ENCODE measurements around the gene LPO. TPM values are rescaled to one million over a fixed set of nuclear protein-coding genes. Genes with fewer than 3 reads are reported as not detected.

LPO gene
- total and polyA plus RNA-seq, 2 donors (not counting 3 experiments of a cell fraction or from before 2014, with no cell fraction given) = not detected

DNA sequence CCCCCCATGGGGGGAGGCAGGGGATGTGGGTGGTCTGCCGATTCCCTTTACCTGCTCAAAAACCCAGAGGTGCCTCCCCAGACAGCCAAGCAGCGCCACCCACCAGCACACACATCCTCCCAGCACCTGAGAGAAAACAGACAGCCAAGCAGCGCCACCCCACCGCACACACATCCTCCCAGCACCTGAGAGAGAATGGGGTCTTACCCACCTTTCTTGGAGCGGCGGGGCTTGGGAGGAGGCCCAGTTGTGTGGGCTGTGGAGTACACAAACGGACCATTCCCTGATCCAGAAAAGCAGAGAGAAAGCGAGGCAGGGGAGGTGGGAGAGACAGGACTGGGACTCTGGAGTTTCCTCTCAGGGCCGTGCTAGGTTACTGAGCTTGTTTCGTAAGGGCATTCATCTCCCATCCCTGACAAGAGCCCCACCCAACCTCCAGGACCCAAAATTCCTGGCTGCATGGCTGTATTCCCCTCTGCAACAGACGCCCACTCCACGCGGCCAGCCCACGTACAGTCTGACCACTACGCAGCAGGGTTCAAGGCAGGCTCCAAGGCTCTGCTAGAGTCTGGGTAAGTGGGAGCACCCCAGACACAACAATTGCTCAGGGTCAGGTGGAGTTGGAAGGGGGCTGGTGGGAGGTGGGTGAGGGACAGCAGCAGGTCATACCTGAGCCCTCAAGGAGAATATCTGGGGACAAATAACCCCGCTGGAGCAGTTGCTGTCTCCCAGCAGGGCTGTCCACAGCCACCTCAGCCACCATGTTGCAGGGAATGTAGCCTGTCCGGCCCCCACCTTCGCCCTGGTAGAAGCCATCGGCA is 68.0 kb downstream of the LPO start:
- POLR2A ChIA-PET = no interaction called here
- Histone ChIP-seq H3K4me3 (replicated peaks in 1 of 3; ENCODE audit: insufficient read depth in 1 of 3, low read depth in 1 of 3, low read length in 3 of 3) (no peak overlapping the region), H3K9me3 (replicated peaks; ENCODE audit: control insufficient read depth, insufficient read depth, low read length) (no peaks in the 10 kb centered on the region), H3K27ac (ENCODE audit: insufficient read depth, low read depth, low read length) (no peak overlapping the region), H3K9ac (replicated peaks; ENCODE audit: extremely low read depth, insufficient read depth, low read length) (no peak overlapping the region), H3K4me2 (ENCODE audit: insufficient read depth, low read length) (no peak overlapping the region), H2AFZ (ENCODE audit: low read depth, low read length) (no peak overlapping the region), H3K79me2 (ENCODE audit: control insufficient read depth, insufficient read depth, low read length) (no peaks in the 10 kb centered on the region), H4K20me1 (replicated peaks; ENCODE audit: control insufficient read depth, extremely low read depth, insufficient read depth, low read length) (no peaks in the 10 kb centered on the region), H3K27me3 (ENCODE audit: control insufficient read depth in 2 of 2, insufficient read depth in 2 of 2, low read length in 2 of 2) (no peaks in the 10 kb centered on the region), H3K36me3 (ENCODE audit: control insufficient read depth in 2 of 2, extremely low read depth in 1 of 2, insufficient read depth in 2 of 2, low read length in 2 of 2) (no peaks in the 10 kb centered on the region), H3K4me1 (ENCODE audit: control insufficient read depth, extremely low read depth, insufficient read depth, low read length) (no peaks in the 10 kb centered on the region), H3K9me1 (replicated peaks; ENCODE audit: control insufficient read depth, extremely low read depth, insufficient read depth, low read length) (no peaks in the 10 kb centered on the region)
- BruUV-seq (replicated peaks) = no TSS peak
- CTCF ChIA-PET = interaction anchor here (2.6 kb wide), 1 partner anchor 111 kb away, joined by 30 read pairs; the partner anchor contains the start of gene RNF43
- no peak for FAIRE-seq
- TF ChIP-seq EZH2 (IDR thresholded peaks at IDR 0.05; ENCODE audit: borderline replicate concordance, low read depth, low read length, severe bottlenecking) (no peak), FOS (IDR thresholded peaks at IDR 0.05; ENCODE audit: borderline replicate concordance, insufficient read depth, low read length) (no peak), MYC (IDR thresholded peaks at IDR 0.05; ENCODE audit: low read depth, low read length) (no peak), POLR2AphosphoS5 (IDR thresholded peaks at IDR 0.05; ENCODE audit: insufficient read depth, low read depth, low read length) (no peak), GATA2 (IDR thresholded peaks at IDR 0.05; ENCODE audit: insufficient read depth, insufficient read length, low read depth, low read length) (no peak)
- TF ChIP-seq, protein P1, sequence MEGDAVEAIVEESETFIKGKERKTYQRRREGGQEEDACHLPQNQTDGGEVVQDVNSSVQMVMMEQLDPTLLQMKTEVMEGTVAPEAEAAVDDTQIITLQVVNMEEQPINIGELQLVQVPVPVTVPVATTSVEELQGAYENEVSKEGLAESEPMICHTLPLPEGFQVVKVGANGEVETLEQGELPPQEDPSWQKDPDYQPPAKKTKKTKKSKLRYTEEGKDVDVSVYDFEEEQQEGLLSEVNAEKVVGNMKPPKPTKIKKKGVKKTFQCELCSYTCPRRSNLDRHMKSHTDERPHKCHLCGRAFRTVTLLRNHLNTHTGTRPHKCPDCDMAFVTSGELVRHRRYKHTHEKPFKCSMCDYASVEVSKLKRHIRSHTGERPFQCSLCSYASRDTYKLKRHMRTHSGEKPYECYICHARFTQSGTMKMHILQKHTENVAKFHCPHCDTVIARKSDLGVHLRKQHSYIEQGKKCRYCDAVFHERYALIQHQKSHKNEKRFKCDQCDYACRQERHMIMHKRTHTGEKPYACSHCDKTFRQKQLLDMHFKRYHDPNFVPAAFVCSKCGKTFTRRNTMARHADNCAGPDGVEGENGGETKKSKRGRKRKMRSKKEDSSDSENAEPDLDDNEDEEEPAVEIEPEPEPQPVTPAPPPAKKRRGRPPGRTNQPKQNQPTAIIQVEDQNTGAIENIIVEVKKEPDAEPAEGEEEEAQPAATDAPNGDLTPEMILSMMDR (IDR thresholded peaks at IDR 0.05; ENCODE audit: extremely low read depth in 1 of 2, insufficient read depth in 1 of 2, low read depth in 1 of 2, low read length in 2 of 2) = no peak
- intact Hi-C loops (cut with micrococcal nuclease) = no loop called here
- DNase-seq (ENCODE audit: low read depth, low spot score) = no peak
- dilution Hi-C loops (cut with MboI; ENCODE audit: extremely low pct_ligation_motif_present, low sequenced_read_pairs) = no loop called here

Data from endothelial cell of umbilical vein (primary cell).